HCT116 (cell line): ENCODE data around the gene BCL2L15. TPM values are rescaled to one million over a fixed set of nuclear protein-coding genes. Genes with fewer than 3 reads are reported as not detected.

ENCODE experiments used
- ATAC-seq: fragments of 200-7000 bp; cut with Tn5 transposase; 2 replicates; pipeline ENCODE4 v1.9.1; 2020; ENCODE audit warnings: mild to moderate bottlenecking, moderate library complexity
- BruUV-seq: library from RNA; stranded (reverse); fragments of 400-500 nt; replicated peaks from 2 replicates; lab custom pipeline; 2021; lab: Mats Ljungman, UMichigan
- CTCF ChIA-PET: fragments of 300-600 bp; sonication (Branson Sonifier 250); formaldehyde crosslinking; loops from one replicate; lab custom pipeline; 2021; ENCODE audit warnings: antibody characterized with exemption; lab: Charles Lee
- POLR2A ChIA-PET: fragments of 300-600, 350-600 bp; sonication (Branson Sonifier 250); formaldehyde crosslinking; loops from one replicate; lab custom pipeline; 2021; ENCODE audit warnings: antibody characterized with exemption; lab: Charles Lee
- RAD21 ChIA-PET, 2 experiments: fragments of 300-600 bp; sonication (Branson Sonifier 250); formaldehyde crosslinking; loops; one replicate each; lab custom pipeline; 2023; ENCODE audit warnings: low total read pairs in 2 of 2; ENCODE audit not compliant: uncharacterized antibody in 2 of 2, unreplicated experiment in 2 of 2, low non-redundant PET in 1 of 2; lab: Charles Lee
- DNase-seq: peaks from one replicate; pipeline ENCODE4 v3.0.0-alpha.2; 2010; ENCODE audit warnings: low read depth, low spot score
- H2AFZ ChIP-seq: fragments of 200-600 bp; shearing (Covaris generic), sonication (generic); 2 replicates; pipeline ENCODE4 v1.6.1; 2017; ENCODE audit warnings: low read depth, mixed run types, mixed read lengths, antibody characterized with exemption, low read length; ENCODE audit not compliant: poor library complexity, severe bottlenecking
- H3K27ac ChIP-seq: 2 replicates; pipeline ENCODE4 v1.5.1; 2012; ENCODE audit warnings: low read depth, low read length
- H3K27me3 ChIP-seq: fragments of 200-600 bp; sonication (generic); 2 replicates; pipeline ENCODE4 v1.6.1; 2016; ENCODE audit warnings: mixed run types, low read length, mixed read lengths; ENCODE audit not compliant: insufficient read depth
- H3K36me3 ChIP-seq, 2 experiments: fragments of 200-500 bp in 1 of 2; fragments of 200-600 bp in 1 of 2; sonication (Bioruptor generic) in 1 of 2; sonication (generic) in 1 of 2; 2 replicates each; pipeline versions ENCODE4 v1.5.1 to v1.6.1; 2014 to 2016; ENCODE audit warnings: low read length in 2 of 2, inconsistent platforms in 1 of 2, mixed read lengths in 1 of 2, mixed run types in 1 of 2; ENCODE audit not compliant: insufficient read depth in 2 of 2, control insufficient read depth in 1 of 2
- H3K4me1 ChIP-seq, 2 experiments: fragments of 200-600 bp in 1 of 2; sonication (generic) in 1 of 2; 2 replicates each; pipeline versions ENCODE4 v1.5.1 to v1.6.1; 2012 to 2017; ENCODE audit warnings: low read length in 2 of 2, inconsistent platforms in 1 of 2, mild to moderate bottlenecking in 1 of 2, mixed read lengths in 1 of 2, mixed run types in 1 of 2, moderate library complexity in 1 of 2; ENCODE audit not compliant: insufficient read depth in 2 of 2, control insufficient read depth in 1 of 2
- H3K4me2 ChIP-seq: fragments of 200-600 bp; sonication (generic); 2 replicates; pipeline ENCODE4 v1.6.1; 2017; ENCODE audit warnings: mixed run types, low read length, mixed read lengths
- H3K4me3 ChIP-seq, 2 experiments: fragments of 200-600 bp in 1 of 2; sonication (generic) in 1 of 2; replicated peaks in 1 of 2; 2 replicates each; pipeline ENCODE4 v1.5.1; 2011 to 2016; ENCODE audit warnings: low read length in 2 of 2, control low read depth in 1 of 2, low read depth in 1 of 2, mild to moderate bottlenecking in 1 of 2, mixed read lengths in 1 of 2, mixed run types in 1 of 2
- H3K79me2 ChIP-seq: fragments of 200-600 bp; sonication (generic); 2 replicates; pipeline ENCODE4 v1.6.1; 2017; ENCODE audit warnings: mild to moderate bottlenecking, mixed run types, low read length, moderate library complexity, mixed read lengths; ENCODE audit not compliant: insufficient read depth
- H3K9ac ChIP-seq: fragments of 200-600 bp; sonication (generic); 2 replicates; pipeline ENCODE4 v1.6.1; 2016; ENCODE audit warnings: low read length, mixed read lengths
- H3K9me2 ChIP-seq: fragments of 200-600 bp; sonication (generic), shearing (Covaris generic); 2 replicates; pipeline ENCODE4 v1.6.1; 2017; ENCODE audit warnings: mixed run types, mild to moderate bottlenecking, moderate library complexity; ENCODE audit not compliant: insufficient read depth
- H3K9me3 ChIP-seq, 2 experiments: fragments of 200-500 bp in 1 of 2; fragments of 200-600 bp in 1 of 2; sonication (Bioruptor generic) in 1 of 2; sonication (generic) in 1 of 2; 2 replicates each; pipeline ENCODE4 v1.6.1; 2014 to 2017; ENCODE audit warnings: low read length in 2 of 2, mixed read lengths in 2 of 2, inconsistent platforms in 1 of 2, low read depth in 1 of 2, mild to moderate bottlenecking in 1 of 2, mixed run types in 1 of 2, moderate library complexity in 1 of 2; ENCODE audit not compliant: control insufficient read depth in 1 of 2, insufficient read depth in 1 of 2
- H4K20me1 ChIP-seq: fragments of 200-600 bp; sonication (generic), shearing (Covaris generic); 2 replicates; pipeline ENCODE4 v1.6.1; 2017; ENCODE audit warnings: mixed run types, mild to moderate bottlenecking, moderate library complexity; ENCODE audit not compliant: insufficient read depth
- ATF3 ChIP-seq: IDR thresholded peaks from 2 replicates; pipeline ENCODE4 v1.6.1; 2012
- CEBPB ChIP-seq: IDR thresholded peaks from 2 replicates; pipeline ENCODE4 v1.6.1; 2012; ENCODE audit warnings: low read depth
- EGR1 ChIP-seq: IDR thresholded peaks from 2 replicates; pipeline ENCODE4 v1.6.1; 2012; ENCODE audit warnings: low read depth
- JUND ChIP-seq: IDR thresholded peaks from 2 replicates; pipeline ENCODE4 v1.6.1; 2012
- POLR2A ChIP-seq: IDR thresholded peaks from 2 replicates; pipeline ENCODE4 v1.7.0; 2011; ENCODE audit warnings: borderline replicate concordance; ENCODE audit not compliant: insufficient read depth, insufficient read length; ENCODE audit errors: extremely low read depth
- SIN3A ChIP-seq: IDR thresholded peaks from 2 replicates; pipeline ENCODE4 v1.6.1; 2012; ENCODE audit warnings: low read depth
- TCF7L2 ChIP-seq: IDR thresholded peaks from 2 replicates; pipeline ENCODE4 v1.7.0; 2011; ENCODE audit warnings: borderline replicate concordance, inconsistent platforms; ENCODE audit not compliant: insufficient read depth, insufficient read length; ENCODE audit errors: extremely low read depth
- ZBTB33 ChIP-seq: IDR thresholded peaks from 2 replicates; pipeline ENCODE4 v1.6.1; 2011; ENCODE audit warnings: mild to moderate bottlenecking, low read length, moderate library complexity; ENCODE audit not compliant: insufficient replicate concordance; ENCODE audit errors: extremely low read depth
- intact Hi-C: fragments of 100-400 bp; cut with micrococcal nuclease; formaldehyde crosslinking; loops from 2 replicates; pipeline ENCODE4 v1.10.0; 2022
- total RNA-seq: library from RNA; stranded (reverse); gene quantifications from one replicate; pipeline ENCODE4 v1.2.1, GENCODE V29; 2021; ENCODE audit not compliant: unreplicated experiment

BCL2L15 gene
- total RNA-seq, 1 experiment from 2014 or later = 0.54 TPM

GRCh38 chr1:113858982-113859381 is 28.4 kb downstream of the BCL2L15 start (continued):
- TF ChIP-seq ZBTB33 = no peak
- no peak for TF ChIP-seq EGR1
- no peak for TF ChIP-seq CEBPB
- no peak for TF ChIP-seq TCF7L2

- Histone ChIP-seq H2AFZ (no peak overlapping the region), H3K79me2 (no peaks in the 10 kb centered on the region), H3K4me1 (peaks cover 0 to 6% of the 10 kb centered on the region in 2 experiments; a peak in 1 of 4 replicates), H3K9ac (no peak overlapping the region), H3K27me3 (no peaks in the 10 kb centered on the region), H3K4me2 (no peak overlapping the region), H3K4me3 (no peak overlapping the region), H3K9me3 (no peaks in the 10 kb centered on the region), H3K36me3 (no peaks in the 10 kb centered on the region), H3K27ac (no peak overlapping the region), H3K9me2 (no peaks in the 10 kb centered on the region), H4K20me1 (no peaks in the 10 kb centered on the region)
- ChIA-PET RAD21 (no interaction called here), CTCF (no interaction called here), POLR2A (no interaction called here)
- no peak for TF ChIP-seq EGR1
- no peak for TF ChIP-seq SIN3A
- no peak for TF ChIP-seq ATF3
- TF ChIP-seq POLR2A = no peak
- no peak for TF ChIP-seq JUND
- intact Hi-C loops = no loop called here
- ATAC-seq (no peak), DNase-seq (no peak)
- BruUV-seq = no TSS peak
These were observed 29.0 kb downstream of the BCL2L15 start for GRCh38 chr1:113858418-113858817.
